HCT116 (cell line): ENCODE data around the gene EXD3. TPM values are rescaled to one million over a fixed set of nuclear protein-coding genes. Genes with fewer than 3 reads are reported as not detected.

Experiments used
- ATAC-seq: fragments of 200-7000 bp; cut with Tn5 transposase; 2 replicates; pipeline ENCODE4 v1.9.1; 2020; ENCODE audit warnings: mild to moderate bottlenecking, moderate library complexity
- BruUV-seq: library from RNA; stranded (reverse); fragments of 400-500 nt; replicated peaks from 2 replicates; lab custom pipeline; 2021; lab: Mats Ljungman, UMichigan
- CTCF ChIA-PET: fragments of 300-600 bp; sonication (Branson Sonifier 250); formaldehyde crosslinking; loops from one replicate; lab custom pipeline; 2021; ENCODE audit warnings: antibody characterized with exemption; lab: Charles Lee
- POLR2A ChIA-PET: fragments of 300-600, 350-600 bp; sonication (Branson Sonifier 250); formaldehyde crosslinking; loops from one replicate; lab custom pipeline; 2021; ENCODE audit warnings: antibody characterized with exemption; lab: Charles Lee
- RAD21 ChIA-PET, 2 experiments: fragments of 300-600 bp; sonication (Branson Sonifier 250); formaldehyde crosslinking; loops; one replicate each; lab custom pipeline; 2023; ENCODE audit warnings: low total read pairs in 2 of 2; ENCODE audit not compliant: uncharacterized antibody in 2 of 2, unreplicated experiment in 2 of 2, low non-redundant PET in 1 of 2; lab: Charles Lee
- DNase-seq: peaks from one replicate; pipeline ENCODE4 v3.0.0-alpha.2; 2010; ENCODE audit warnings: low read depth, low spot score
- H2AFZ ChIP-seq: fragments of 200-600 bp; shearing (Covaris generic), sonication (generic); 2 replicates; pipeline ENCODE4 v1.6.1; 2017; ENCODE audit warnings: low read depth, mixed run types, mixed read lengths, antibody characterized with exemption, low read length; ENCODE audit not compliant: poor library complexity, severe bottlenecking
- H3K27ac ChIP-seq: 2 replicates; pipeline ENCODE4 v1.5.1; 2012; ENCODE audit warnings: low read depth, low read length
- H3K27me3 ChIP-seq: fragments of 200-600 bp; sonication (generic); 2 replicates; pipeline ENCODE4 v1.6.1; 2016; ENCODE audit warnings: mixed run types, low read length, mixed read lengths; ENCODE audit not compliant: insufficient read depth
- H3K36me3 ChIP-seq, 2 experiments: fragments of 200-500 bp in 1 of 2; fragments of 200-600 bp in 1 of 2; sonication (Bioruptor generic) in 1 of 2; sonication (generic) in 1 of 2; 2 replicates each; pipeline versions ENCODE4 v1.5.1 to v1.6.1; 2014 to 2016; ENCODE audit warnings: low read length in 2 of 2, inconsistent platforms in 1 of 2, mixed read lengths in 1 of 2, mixed run types in 1 of 2; ENCODE audit not compliant: insufficient read depth in 2 of 2, control insufficient read depth in 1 of 2
- H3K4me1 ChIP-seq, 2 experiments: fragments of 200-600 bp in 1 of 2; sonication (generic) in 1 of 2; 2 replicates each; pipeline versions ENCODE4 v1.5.1 to v1.6.1; 2012 to 2017; ENCODE audit warnings: low read length in 2 of 2, inconsistent platforms in 1 of 2, mild to moderate bottlenecking in 1 of 2, mixed read lengths in 1 of 2, mixed run types in 1 of 2, moderate library complexity in 1 of 2; ENCODE audit not compliant: insufficient read depth in 2 of 2, control insufficient read depth in 1 of 2
- H3K4me2 ChIP-seq: fragments of 200-600 bp; sonication (generic); 2 replicates; pipeline ENCODE4 v1.6.1; 2017; ENCODE audit warnings: mixed run types, low read length, mixed read lengths
- H3K4me3 ChIP-seq, 2 experiments: fragments of 200-600 bp in 1 of 2; sonication (generic) in 1 of 2; replicated peaks in 1 of 2; 2 replicates each; pipeline ENCODE4 v1.5.1; 2011 to 2016; ENCODE audit warnings: low read length in 2 of 2, control low read depth in 1 of 2, low read depth in 1 of 2, mild to moderate bottlenecking in 1 of 2, mixed read lengths in 1 of 2, mixed run types in 1 of 2
- H3K79me2 ChIP-seq: fragments of 200-600 bp; sonication (generic); 2 replicates; pipeline ENCODE4 v1.6.1; 2017; ENCODE audit warnings: mild to moderate bottlenecking, mixed run types, low read length, moderate library complexity, mixed read lengths; ENCODE audit not compliant: insufficient read depth
- H3K9ac ChIP-seq: fragments of 200-600 bp; sonication (generic); 2 replicates; pipeline ENCODE4 v1.6.1; 2016; ENCODE audit warnings: low read length, mixed read lengths
- H3K9me2 ChIP-seq: fragments of 200-600 bp; sonication (generic), shearing (Covaris generic); 2 replicates; pipeline ENCODE4 v1.6.1; 2017; ENCODE audit warnings: mixed run types, mild to moderate bottlenecking, moderate library complexity; ENCODE audit not compliant: insufficient read depth
- H3K9me3 ChIP-seq, 2 experiments: fragments of 200-500 bp in 1 of 2; fragments of 200-600 bp in 1 of 2; sonication (Bioruptor generic) in 1 of 2; sonication (generic) in 1 of 2; 2 replicates each; pipeline ENCODE4 v1.6.1; 2014 to 2017; ENCODE audit warnings: low read length in 2 of 2, mixed read lengths in 2 of 2, inconsistent platforms in 1 of 2, low read depth in 1 of 2, mild to moderate bottlenecking in 1 of 2, mixed run types in 1 of 2, moderate library complexity in 1 of 2; ENCODE audit not compliant: control insufficient read depth in 1 of 2, insufficient read depth in 1 of 2
- H4K20me1 ChIP-seq: fragments of 200-600 bp; sonication (generic), shearing (Covaris generic); 2 replicates; pipeline ENCODE4 v1.6.1; 2017; ENCODE audit warnings: mixed run types, mild to moderate bottlenecking, moderate library complexity; ENCODE audit not compliant: insufficient read depth
- EGR1 ChIP-seq: IDR thresholded peaks from 2 replicates; pipeline ENCODE4 v1.6.1; 2012; ENCODE audit warnings: low read depth
- ELF1 ChIP-seq: IDR thresholded peaks from 2 replicates; pipeline ENCODE4 v1.6.1; 2012; ENCODE audit warnings: low read depth, borderline replicate concordance
- EZH2 ChIP-seq: fragments of 200-600 bp; sonication (generic); IDR thresholded peaks from 2 replicates; pipeline ENCODE4 v1.6.1; 2017; ENCODE audit warnings: antibody characterized with exemption, mixed run types
- EZH2phosphoT487 ChIP-seq: fragments of 200-600 bp; IDR thresholded peaks from 2 replicates; pipeline ENCODE4 v1.6.1; 2018; ENCODE audit warnings: antibody characterized with exemption, borderline replicate concordance
- FOSL1 ChIP-seq: IDR thresholded peaks from 2 replicates; pipeline ENCODE4 v1.6.1; 2012; ENCODE audit warnings: low read depth
- JUND ChIP-seq: IDR thresholded peaks from 2 replicates; pipeline ENCODE4 v1.6.1; 2012
- POLR2A ChIP-seq: IDR thresholded peaks from 2 replicates; pipeline ENCODE4 v1.7.0; 2011; ENCODE audit warnings: borderline replicate concordance; ENCODE audit not compliant: insufficient read depth, insufficient read length; ENCODE audit errors: extremely low read depth
- POLR2AphosphoS5 ChIP-seq: IDR thresholded peaks from 2 replicates; pipeline ENCODE4 v1.6.1; 2011; ENCODE audit warnings: mild to moderate bottlenecking, low read depth, low read length, moderate library complexity
- REST ChIP-seq: IDR thresholded peaks from 2 replicates; pipeline ENCODE4 v1.6.1; 2012; ENCODE audit warnings: low read depth
- SP1 ChIP-seq: IDR thresholded peaks from 2 replicates; pipeline ENCODE4 v1.6.1; 2012; ENCODE audit warnings: low read depth
- SRF ChIP-seq: IDR thresholded peaks from 2 replicates; pipeline ENCODE4 v1.6.1; 2012; ENCODE audit warnings: low read depth
- TCF7L2 ChIP-seq: IDR thresholded peaks from 2 replicates; pipeline ENCODE4 v1.7.0; 2011; ENCODE audit warnings: borderline replicate concordance, inconsistent platforms; ENCODE audit not compliant: insufficient read depth, insufficient read length; ENCODE audit errors: extremely low read depth
- YY1 ChIP-seq: IDR thresholded peaks from 2 replicates; pipeline ENCODE4 v1.6.1; 2011; ENCODE audit warnings: low read length, low read depth, moderate library complexity, mild to moderate bottlenecking; ENCODE audit not compliant: insufficient replicate concordance; ENCODE audit errors: extremely low read depth
- intact Hi-C: fragments of 100-400 bp; cut with micrococcal nuclease; formaldehyde crosslinking; loops from 2 replicates; pipeline ENCODE4 v1.10.0; 2022
- total RNA-seq: library from RNA; stranded (reverse); gene quantifications from one replicate; pipeline ENCODE4 v1.2.1, GENCODE V29; 2021; ENCODE audit not compliant: unreplicated experiment
- TF ChIP-seq, protein P1 (sequence below): IDR thresholded peaks from 2 replicates; pipeline ENCODE4 v1.6.1; 2012

Gene EXD3
- total RNA-seq, 1 experiment from 2014 or later: 25.4 TPM

- TF ChIP-seq REST (no peak), POLR2A (no peak), ELF1 (no peak), FOSL1 (no peak), SP1 (no peak), YY1 (no peak)
- TF ChIP-seq, protein P1, sequence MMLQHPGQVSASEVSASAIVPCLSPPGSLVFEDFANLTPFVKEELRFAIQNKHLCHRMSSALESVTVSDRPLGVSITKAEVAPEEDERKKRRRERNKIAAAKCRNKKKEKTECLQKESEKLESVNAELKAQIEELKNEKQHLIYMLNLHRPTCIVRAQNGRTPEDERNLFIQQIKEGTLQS: no peak
- TF ChIP-seq, all 23 proteins: peak for 0
Observed at GRCh38 chr9:137421838-137422603, 941 bp downstream of the EXD3 start (continued).

GRCh38 chr9:137417161-137418021, 5.6 kb downstream of the EXD3 start:
- ChIA-PET RAD21 (no interaction called here), CTCF (no interaction called here), POLR2A (no interaction called here)
- TF ChIP-seq TCF7L2 (no peak), EZH2phosphoT487 (no peak), EZH2 (no peak), YY1 (no peak), JUND (no peak), POLR2AphosphoS5 (no peak), EGR1 (no peak), SRF (no peak)
- ATAC-seq (no peak), DNase-seq (no peak)
- Histone ChIP-seq H4K20me1 (no peaks in the 10 kb centered on the region), H3K4me1 (peaks cover 26 to 34% of the 10 kb centered on the region in 2 experiments), H3K36me3 (no peaks in the 10 kb centered on the region; a peak in 1 of 4 replicates), H3K27me3 (no peaks in the 10 kb centered on the region), H3K4me2 (no peak overlapping the region), H3K79me2 (peaks cover 60% of the 10 kb centered on the region), H2AFZ (no peak overlapping the region), H3K4me3 (no peak overlapping the region), H3K9ac (no peak overlapping the region), H3K9me3 (no peaks in the 10 kb centered on the region), H3K27ac (no peak overlapping the region), H3K9me2 (no peaks in the 10 kb centered on the region)
- BruUV-seq: no TSS peak
- intact Hi-C loops: no loop called here
